HT-29 (cell line): Measurements from ENCODE around the gene METTL16. TPM values are rescaled to one million over a fixed set of nuclear protein-coding genes. Genes with fewer than 3 reads are reported as not detected.

Source experiments
- DNase-seq: peaks from one replicate; pipeline ENCODE4 v3.0.0-alpha.2; 2015; ENCODE audit warnings: low spot score
- total RNA-seq: library from RNA; depleted of rRNA; stranded (reverse); fragments of >200 nt; shearing (Covaris generic); gene quantifications from 2 replicates; pipeline ENCODE4 v1.2.3, GENCODE V29; 2014

The METTL16 gene
- total RNA-seq, 1 experiment from 2014 or later, result 9.4 TPM

DNA sequence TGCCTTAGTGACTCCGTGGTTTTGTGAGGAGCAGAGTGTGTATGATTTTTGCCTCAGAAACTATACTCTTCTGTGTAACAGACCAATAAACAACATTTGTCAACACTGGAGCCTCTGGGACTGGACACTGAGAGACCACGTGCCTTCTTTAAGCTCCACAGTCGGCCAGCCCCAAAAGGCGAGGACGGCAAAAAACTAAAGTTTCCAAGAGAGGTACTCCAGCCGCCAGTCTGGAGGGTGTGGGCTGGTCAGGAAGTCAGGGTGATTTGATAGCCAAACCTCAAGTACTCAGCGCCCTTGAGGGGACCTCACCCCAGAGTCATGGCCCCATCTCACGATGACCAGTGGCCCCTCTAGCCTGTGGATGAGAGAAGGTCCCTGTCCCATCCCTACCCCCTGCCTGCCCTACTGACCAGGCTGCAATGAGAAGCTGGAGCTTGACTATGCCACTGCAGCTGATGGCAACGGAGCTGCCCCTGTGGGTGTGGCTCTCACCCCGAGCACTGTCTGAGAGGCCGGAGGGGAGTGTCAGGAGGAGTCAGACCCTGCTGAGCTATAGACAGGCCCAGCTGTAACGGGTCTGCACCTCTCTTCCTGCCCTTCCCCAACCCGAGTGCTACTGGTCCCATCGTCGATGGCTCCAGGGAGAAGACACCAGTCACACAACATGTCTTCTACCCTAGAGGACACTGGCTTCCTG is 130.6 kb downstream of the METTL16 start:
- DNase-seq, result no peak

DNA sequence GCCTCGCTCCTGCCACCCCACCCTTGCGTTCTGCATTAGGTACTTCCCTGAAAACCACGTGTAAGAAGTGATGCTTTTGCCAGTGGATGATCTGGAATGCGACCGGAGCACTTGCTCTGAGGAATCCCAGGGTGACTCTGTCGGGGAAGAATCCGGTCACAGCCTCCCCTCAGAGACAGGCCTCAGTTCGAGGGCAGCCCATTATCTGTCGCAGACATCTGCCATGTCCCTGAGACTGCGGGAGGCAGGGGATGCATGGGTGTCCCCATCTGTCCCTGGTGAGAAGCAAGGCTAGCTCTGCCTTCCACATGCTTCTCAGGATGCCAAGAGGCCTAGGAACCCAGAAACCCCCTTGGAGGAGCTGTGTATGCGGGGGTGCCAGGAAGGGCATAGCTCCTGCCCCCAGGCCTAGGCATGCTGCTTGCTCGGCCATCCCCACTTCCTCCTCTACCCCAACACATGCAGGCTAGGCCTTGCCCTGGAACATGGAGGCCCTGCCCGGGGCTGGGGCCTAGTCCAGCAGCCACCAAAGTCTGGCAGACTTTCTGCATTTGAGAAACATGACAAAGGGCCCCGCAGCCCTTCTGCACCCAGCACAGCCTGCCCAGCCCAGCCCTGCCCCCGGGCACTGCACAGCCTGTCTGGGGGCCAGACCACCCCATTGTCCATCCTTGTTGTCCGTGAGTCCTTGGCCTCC is 131.3 kb downstream of the METTL16 start:
- DNase-seq, result no peak

DNA sequence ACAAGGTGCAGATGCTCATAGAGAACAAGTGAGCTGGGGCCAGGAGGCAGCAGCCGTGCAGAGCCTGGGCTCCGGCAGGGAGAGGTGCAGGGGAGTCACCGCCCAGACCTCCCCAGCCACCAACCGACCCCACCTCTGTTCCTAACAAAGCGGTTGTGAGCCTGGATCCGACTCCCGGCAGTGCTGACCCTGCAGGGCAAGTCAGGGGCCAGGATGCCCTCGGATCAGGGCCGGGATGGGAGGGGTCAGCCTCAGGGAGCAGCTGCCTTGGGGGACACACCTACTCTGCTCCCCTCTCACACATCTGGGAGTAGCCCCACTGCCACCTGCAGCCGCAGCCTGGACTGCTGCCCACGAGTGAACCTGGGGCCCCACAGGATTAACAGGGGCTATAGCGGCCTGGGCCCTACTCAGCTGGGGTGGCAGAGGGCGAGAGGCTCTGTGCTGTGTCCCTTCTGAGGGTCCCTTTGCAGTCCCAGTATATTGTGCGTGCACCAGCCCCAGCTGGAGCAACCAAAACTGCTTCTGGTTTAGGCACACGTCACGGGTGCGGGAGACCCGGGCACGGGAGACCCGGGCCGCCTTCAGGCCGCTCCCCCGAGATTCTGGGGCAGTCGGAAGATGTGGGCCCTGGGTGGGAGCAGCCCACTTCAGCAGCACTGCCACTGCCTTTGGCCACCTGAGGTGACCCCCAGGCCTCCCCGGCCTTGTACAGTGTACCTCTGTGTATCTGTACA is 132.0 kb downstream of the METTL16 start:
- no peak for DNase-seq

DNA sequence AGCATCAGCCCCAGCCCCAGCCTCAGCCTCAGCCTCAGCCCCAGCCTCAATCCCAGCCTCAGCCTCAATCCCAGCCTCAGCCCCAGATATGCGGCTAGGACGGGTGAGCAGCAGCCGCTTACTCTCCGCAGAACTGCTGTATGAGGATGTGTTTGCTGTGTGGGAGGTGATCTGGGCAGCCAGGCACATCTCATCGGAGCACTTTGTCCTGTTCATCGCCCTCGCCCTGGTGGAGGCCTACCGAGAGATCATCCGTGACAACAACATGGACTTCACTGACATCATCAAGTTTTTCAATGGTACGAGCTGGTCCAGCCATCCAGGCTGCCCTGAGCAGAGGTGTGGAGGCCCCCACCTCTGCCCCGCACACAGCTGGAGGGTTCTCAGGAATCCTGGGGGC is 132.8 kb downstream of the METTL16 start:
- DNase-seq, result no peak

DNA sequence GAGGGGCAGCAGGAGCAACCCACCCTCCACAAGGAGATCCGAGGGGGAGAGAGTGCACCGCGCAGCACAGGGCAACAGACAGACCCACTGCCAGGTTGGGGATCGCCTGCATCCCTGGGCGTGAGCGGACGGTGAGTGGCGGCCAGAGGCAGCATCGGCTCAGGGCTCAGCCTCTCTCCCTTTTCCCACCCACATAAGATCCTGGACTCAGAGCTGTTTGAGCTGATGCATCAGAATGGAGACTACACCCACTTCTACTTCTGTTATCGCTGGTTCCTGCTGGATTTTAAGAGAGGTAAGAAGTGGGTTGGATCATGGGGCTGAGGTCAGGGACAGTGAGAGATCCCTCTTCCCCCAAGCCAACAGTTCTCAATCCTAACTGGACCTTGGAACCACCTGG is 134.0 kb downstream of the METTL16 start:
- DNase-seq, result no peak

DNA sequence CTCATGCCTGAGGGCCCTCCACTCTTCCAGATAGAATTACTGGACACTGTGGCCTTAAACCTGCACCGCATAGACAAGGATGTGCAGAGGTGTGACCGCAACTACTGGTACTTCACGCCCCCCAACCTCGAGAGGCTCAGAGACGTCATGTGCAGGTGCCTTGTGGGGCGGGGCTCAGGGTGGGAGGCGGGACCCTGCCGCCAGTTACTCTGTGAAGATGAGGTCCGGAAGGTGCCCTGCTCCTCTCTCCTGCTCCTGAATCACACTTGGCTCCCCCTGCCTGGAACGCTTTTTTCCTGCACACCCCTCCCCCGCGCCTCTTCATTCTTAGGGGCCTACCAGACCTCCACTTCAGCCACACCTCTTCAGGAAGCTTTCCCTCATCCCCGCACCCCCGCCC is 135.6 kb downstream of the METTL16 start:
- DNase-seq, result no peak

DNA sequence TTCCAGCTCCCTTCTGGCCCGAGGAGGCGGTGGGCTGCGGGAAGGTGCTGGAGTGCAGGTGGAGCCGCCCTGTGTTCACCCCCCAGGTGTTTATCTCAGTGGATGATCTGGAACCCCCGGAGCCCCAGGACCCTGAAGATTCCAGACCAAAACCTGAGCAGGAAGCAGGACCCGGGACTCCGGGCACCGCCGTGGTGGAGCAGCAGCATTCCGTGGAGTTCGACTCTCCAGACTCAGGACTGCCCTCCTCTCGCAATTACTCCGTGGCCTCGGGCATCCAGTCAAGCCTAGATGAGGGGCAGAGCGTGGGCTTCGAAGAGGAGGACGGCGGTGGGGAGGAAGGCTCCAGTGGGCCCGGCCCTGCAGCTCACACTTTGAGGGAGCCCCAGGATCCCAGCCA is 136.3 kb downstream of the METTL16 start:
- DNase-seq, result no peak

DNA sequence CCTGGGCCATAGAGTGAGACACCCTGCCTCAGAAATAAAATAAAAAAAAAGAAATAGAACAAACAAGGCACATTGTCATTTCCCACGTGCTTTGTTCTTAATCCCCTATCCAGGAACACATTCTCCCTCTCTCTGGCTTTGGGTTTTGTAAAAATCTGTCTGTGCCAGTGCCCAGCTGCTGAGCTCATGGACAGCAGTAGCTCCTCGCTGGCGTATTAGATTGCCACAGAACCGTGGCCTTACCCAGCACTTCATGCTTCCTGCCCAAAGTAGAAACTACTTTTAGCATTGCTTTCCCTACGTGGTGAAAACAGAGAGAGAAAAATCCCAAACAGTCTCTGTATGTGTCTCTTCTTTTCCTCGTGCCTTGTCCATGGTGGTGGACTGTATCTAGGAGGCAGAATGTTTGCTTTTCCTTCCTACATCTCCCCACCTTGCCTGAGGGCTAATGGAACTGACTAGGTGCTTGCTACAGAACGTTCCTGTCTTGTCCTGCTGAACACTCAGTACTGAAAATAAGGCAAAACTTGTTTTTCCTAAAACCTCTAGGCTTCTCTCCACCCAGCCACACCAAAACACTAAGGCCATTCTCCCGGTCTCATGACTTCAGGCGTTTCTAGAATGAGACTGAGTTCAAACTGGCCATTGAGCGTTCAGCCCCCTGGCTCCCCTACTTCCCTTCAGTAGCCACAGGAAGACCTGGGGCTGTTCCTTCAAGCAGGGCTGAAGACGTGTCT is 137.0 kb downstream of the METTL16 start:
- DNase-seq, result no peak

DNA sequence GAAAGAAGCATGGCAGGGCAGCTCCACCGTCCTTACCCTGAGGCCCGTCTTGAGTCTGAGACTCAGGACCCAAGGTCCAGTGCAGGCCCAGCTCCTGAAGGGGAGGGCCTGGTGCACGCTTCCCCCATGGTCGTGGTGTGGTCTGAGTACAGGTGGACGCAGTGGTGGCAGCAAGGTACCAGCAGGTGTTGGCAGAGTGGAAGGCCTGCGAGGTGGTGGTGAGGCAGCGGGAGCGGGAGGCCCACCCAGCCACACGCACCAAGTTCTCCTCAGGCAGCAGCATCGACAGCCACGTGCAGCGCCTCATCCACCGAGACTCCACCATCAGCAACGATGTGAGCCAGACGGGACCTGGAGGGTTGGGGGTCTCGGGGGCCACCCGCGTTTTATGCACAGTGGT is 138.5 kb downstream of the METTL16 start:
- DNase-seq, result no peak

DNA sequence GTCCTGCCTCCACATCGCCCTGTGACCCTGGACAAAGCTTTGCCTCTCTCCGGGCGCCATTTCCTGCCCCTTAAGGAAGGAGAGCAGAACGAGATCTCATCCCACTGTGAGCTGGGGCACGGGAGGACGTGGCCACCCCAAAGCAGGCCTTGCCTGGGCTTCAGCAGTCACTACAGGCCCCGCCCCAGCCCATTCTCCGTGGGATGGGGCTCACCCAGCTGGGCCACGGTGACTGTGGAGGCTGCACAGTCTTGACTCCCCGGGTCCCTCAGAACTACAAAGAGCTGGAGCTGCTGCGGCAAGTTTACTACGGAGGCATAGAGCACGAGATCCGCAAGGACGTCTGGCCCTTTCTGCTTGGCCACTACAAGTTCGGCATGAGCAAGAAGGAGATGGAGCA is 139.0 kb downstream of the METTL16 start:
- no peak for DNase-seq

DNA sequence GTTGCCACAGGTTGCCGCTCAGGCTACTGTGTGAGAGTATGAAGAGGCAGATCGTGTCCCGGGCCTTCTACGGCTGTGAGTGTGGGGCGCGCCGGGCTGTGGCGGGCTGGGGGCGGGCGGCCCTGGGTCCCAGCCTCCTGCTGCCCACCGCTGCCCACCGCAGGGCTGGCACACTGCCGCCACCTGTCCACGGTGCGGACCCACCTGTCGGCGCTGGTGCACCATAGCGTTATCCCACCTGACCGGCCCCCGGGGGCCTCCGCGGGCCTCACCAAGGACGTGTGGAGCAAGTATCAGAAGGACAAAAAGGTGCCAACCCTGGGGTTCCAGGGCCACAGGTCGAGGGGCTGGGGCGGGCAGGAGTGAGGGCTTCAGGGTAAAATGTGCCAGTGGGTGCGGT is 139.5 kb downstream of the METTL16 start:
- DNase-seq, result no peak

DNA sequence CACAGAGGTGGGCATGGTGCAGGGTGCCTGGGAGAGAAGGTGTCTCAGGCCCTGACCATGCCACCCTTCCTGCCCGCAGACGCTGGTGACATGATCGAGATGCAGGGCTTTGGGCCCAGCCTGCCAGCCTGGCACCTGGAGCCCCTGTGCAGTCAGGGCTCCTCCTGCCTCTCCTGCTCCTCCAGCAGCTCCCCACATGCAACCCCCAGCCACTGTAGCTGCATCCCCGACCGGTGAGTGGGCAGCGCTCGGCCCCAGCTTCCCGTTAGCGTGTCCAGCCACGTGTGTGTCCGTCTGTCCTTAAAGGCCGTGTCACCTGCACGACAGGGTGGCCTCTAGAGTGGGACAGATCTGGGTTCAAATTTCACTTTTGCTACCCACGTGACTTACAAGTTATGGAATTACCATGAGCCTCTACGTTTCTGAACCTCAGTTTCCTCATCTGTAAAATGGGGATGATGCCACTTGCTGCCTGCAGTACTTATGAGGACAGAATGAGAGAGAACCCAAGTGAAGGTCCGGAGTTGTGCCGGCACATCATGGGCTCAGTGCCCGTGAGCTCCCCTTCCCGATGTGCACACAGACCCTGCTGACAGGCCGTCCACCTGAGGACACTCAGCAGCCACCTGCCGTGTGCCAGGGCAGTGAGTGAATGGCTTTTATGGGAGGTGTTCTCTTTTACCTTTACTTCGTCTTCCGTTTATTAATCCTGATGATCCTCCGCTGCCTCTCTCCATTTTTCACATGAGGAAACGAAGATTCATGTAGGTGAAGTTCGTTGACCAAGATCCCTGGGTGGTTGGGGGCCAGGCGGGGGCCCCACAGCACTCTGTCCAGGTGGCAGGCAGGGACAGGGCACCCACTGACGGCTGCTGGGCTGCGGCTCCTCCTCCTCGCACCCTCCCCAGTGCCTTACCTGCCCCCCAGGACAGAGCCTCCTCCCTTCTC is 140.2 kb downstream of the METTL16 start:
- DNase-seq, result no peak

DNA sequence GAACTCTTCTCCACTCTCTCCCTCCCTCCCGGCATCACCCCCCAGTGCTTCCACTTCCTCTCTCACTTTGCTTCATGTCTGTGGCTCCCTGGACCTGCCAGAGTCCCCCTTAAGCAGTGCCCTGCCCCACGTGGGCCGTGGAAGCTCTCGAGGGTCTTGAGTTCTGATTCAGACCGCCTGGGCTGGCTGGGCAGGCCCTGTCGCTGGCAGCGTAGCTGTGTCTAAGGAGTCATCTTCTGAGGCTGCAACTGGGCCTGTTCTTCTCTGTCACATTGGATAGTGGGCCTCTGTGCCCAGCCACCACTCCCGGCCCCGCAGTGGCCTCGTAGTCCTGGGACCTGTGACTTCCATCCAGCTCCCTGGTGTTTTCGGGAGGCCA is 141.5 kb downstream of the METTL16 start:
- DNase-seq, result no peak

DNA sequence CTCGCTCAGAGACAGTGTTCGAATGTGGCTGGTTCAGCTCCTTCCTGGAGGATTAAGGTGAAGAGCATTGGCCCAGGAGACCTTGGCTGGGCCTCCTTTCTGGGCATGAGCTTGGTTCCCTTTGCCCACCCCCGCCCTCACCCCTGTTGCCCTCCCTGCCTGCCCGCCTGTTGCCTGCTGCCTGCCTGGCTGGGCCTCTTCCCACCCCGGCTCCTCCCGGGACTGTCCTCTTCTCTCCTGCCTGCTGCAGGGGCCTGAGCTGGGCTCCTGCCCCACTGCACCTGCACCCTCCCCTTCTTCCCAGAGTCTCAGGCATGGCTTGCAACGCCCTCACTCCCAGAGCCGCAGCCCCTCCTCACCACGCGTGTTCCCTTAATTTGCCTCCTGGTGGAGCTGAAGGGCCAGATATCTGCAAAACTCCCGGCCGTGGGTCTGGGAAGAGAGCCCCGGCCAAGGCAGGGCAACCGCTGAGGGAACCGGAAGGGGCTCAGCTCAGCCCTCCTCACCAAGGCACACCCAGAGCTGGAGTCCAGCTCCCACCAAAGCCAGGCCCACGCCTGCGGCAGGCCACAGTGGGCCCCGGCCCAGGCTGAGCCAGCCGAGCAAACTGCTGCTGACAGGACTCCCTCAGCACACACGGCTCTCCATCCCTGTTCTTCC is 142.0 kb downstream of the METTL16 start:
- no peak for DNase-seq

DNA sequence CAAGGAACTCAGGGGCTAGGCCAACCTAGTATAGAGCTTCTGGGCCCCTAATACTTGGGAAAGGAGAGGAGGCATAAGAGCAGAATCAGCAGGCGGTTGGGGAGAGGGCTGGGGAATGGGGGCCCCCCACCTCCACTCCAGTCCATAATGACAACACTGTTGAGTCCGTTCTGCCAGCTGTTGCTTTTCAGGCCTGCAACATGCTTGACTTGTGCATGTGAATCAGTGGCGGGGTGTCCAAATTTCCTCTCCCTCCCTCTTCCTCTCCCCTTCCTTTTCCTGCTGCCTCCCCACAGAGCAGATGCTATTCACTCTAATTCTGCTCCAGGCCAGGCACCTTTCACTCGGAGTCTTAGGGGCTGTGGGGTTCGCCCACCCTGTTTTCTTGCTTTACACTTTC is 142.6 kb downstream of the METTL16 start:
- DNase-seq, result no peak

DNA sequence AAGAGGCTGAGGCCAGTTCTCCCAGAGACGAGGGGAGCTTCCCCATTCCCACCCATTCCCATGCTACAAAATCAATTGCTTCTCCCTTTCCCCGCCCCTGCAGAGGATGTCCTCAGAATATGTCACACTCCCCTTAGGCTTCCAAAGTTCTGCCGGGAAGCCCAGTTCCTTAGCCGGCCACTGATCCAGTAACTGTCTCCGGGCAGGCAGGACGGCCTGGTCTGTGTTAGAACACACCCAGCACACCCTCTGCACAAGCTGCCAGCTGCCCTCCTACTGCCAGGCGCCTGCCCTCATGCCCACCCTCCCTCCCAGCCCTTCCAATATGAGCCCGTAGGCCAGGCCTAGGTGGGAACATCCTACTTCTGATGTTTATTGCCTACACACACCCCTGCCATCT is 143.3 kb downstream of the METTL16 start:
- no peak for DNase-seq

DNA sequence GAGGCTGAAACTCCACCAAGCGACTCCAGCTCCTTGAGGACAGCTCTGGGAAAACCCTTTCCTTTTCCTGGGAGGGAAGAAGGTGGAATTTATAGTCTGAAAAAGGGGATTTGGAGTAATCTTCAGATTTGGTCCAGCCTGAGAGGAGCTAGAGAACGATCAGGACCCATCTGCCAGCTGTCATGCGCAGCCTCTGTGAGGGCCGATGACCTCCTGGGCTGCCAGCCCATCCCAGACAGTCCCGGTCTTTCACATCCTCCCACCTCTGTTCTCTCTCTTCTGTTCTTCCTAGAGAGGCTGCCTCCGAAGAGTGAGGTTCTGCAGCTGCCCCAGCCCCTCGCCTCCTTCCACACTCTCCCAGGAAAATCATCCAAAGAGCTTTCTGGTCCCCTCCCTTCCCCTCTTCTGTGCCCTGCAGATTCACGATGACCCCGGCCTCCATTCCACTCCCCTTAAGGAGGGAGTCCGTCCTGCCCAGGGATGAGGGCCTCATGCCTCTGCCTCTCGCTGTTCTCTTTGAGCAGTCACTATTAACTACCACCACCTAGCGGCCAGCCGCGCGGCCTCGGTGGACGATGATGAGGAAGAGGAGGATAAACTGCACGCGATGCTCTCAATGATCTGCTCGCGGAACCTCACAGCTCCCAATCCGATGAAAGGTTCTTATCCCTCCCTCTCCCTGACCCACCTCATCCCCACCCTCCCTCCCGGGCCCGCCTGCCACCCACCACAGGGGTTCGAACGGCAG is 144.8 kb downstream of the METTL16 start:
- DNase-seq, result no peak
